K562 (cell line): Measurements from ENCODE around the gene CHST15. TPM values are rescaled to one million over a fixed set of nuclear protein-coding genes. Genes with fewer than 3 reads are reported as not detected.

Experiments used
- CBX3 ChIP-seq, 2 experiments: IDR thresholded peaks; 1 replicate in 1 of 2; 2 replicates in 1 of 2; pipeline ENCODE4 v1.6.1; 2012; ENCODE audit warnings: inconsistent platforms in 2 of 2, low read length in 2 of 2, borderline replicate concordance in 1 of 2, control low read depth in 1 of 2
- CEBPG ChIP-seq, 3 experiments: fragments of 200-800 bp in 1 of 3; sonication (Bioruptor generic) in 1 of 3; sonication (generic) in 1 of 3; formaldehyde crosslinking in 1 of 3; IDR thresholded peaks in 2 of 3; conservative IDR thresholded peaks in 1 of 3; 2 replicates each; pipeline versions ENCODE4 v1.6.1 to v1.8.0; 2016 to 2022; ENCODE audit warnings: missing compliant biosample characterization in 2 of 3, missing genetic modification characterization in 2 of 3, mild to moderate bottlenecking in 1 of 3, missing genetic modification reagents in 1 of 3
- CHCHD3 ChIP-seq: fragments of 250-450 bp; sonication (Bioruptor Pico); IDR thresholded peaks from 2 replicates; pipeline ENCODE4 v2.1.2; 2022; ENCODE audit warnings: mild to moderate bottlenecking
- PPARD ChIP-seq: fragments of 250-450 bp; sonication (Bioruptor Pico); IDR thresholded peaks from 2 replicates; pipeline ENCODE4 v1.8.0; 2022; ENCODE audit warnings: inconsistent platforms, mild to moderate bottlenecking, moderate library complexity
- RBM14 ChIP-seq: fragments of 200-400 bp; formaldehyde crosslinking; IDR thresholded peaks from 2 replicates; pipeline ENCODE4 v1.6.1; 2018; ENCODE audit warnings: low read depth, mild to moderate bottlenecking, low read length, moderate library complexity, borderline replicate concordance; ENCODE audit not compliant: insufficient read depth
- RNF2 ChIP-seq: sonication (generic); IDR thresholded peaks from 2 replicates; pipeline ENCODE4 v1.6.1; 2016
- SIRT6 ChIP-seq: IDR thresholded peaks from one replicate; pipeline ENCODE4 v1.6.1; 2012; ENCODE audit warnings: low read depth, mild to moderate bottlenecking, control low read depth, inconsistent platforms, low read length, moderate library complexity
- VEZF1 ChIP-seq: fragments of 200-800 bp; sonication (Bioruptor generic); IDR thresholded peaks from 2 replicates; pipeline ENCODE4 v1.6.1; 2017; ENCODE audit warnings: missing genetic modification characterization, missing compliant biosample characterization
- ZFP36 ChIP-seq: fragments of 150-350 bp; IDR thresholded peaks from 2 replicates; pipeline ENCODE4 v1.6.1; 2018; ENCODE audit warnings: low read length, low read depth; ENCODE audit not compliant: partially characterized antibody
- ZNF318 ChIP-seq, 2 experiments: fragments of 450-650 bp; IDR thresholded peaks; 2 replicates each; pipeline ENCODE4 v1.6.1; 2016; ENCODE audit warnings: mild to moderate bottlenecking in 2 of 2, borderline replicate concordance in 1 of 2, low read depth in 1 of 2, moderate library complexity in 1 of 2
- ZNF408 ChIP-seq: fragments of 250-450 bp; sonication (Bioruptor Pico); IDR thresholded peaks from 2 replicates; pipeline ENCODE4 v1.4.0; 2020; ENCODE audit warnings: low read depth, mild to moderate bottlenecking, moderate library complexity
- polyA plus RNA-seq, 8 experiments: library from polyadenylated mRNA; depleted of rRNA in 4 of 8; stranded (reverse) in 5 of 8; unstranded in 3 of 8; fragments of >200 nt; fragmentation: Nextera tagmentation in 2 of 8; fragmentation: Illumina TruSeq in 1 of 8; extraction: Ambion mirVana in 2 of 8; extraction: Trizol in 1 of 8; gene quantifications; 2 replicates each; pipeline versions ENCODE4 v1.2.1 to v1.2.3, GENCODE V29; 2011 to 2014; ENCODE audit warnings: inconsistent platforms in 1 of 8, missing spikeins in 1 of 8
- total RNA-seq, 7 experiments: library from RNA; depleted of rRNA in 6 of 7; stranded (reverse); fragments of >200 nt in 6 of 7; fragmentation: Illumina TruSeq in 2 of 7; extraction: Trizol in 2 of 7; gene quantifications; 2 replicates each; pipeline versions ENCODE4 v1.2.1 to v1.2.3, GENCODE V29; 2011 to 2021; ENCODE audit warnings: low replicate concordance in 1 of 7

Gene CHST15
- total and polyA plus RNA-seq, 9 of the 15 experiments (the other 6 are each of a cell fraction or from before 2014, with no cell fraction given): 0.04 to 0.16 (median 0.08) TPM

- TF ChIP-seq CEBPG (CRISPR knock-in tag; IDR thresholded peaks at IDR 0.05) (no peak), CEBPG (tag; conservative IDR thresholded peaks at IDR 0.05 in 1 of 2, IDR thresholded peaks at IDR 0.05 in 1 of 2) (no peak), ZNF318 (IDR thresholded peaks at IDR 0.05; ENCODE audit: borderline replicate concordance in 1 of 2, low read depth in 1 of 2) (no peak), VEZF1 (CRISPR knock-in tag) (no peak), CHCHD3 (no peak), CBX3 (IDR thresholded peaks at IDR 0.05; ENCODE audit: borderline replicate concordance in 1 of 2, low read length in 2 of 2) (no peak), ZNF408 (no peak), PPARD (CRISPR knock-in tag) (no peak), SIRT6 (no peak), RBM14 (no peak), RNF2 (no peak), ZFP36 (no peak)
- TF ChIP-seq, all 486 proteins: peak for 0
These were observed 2.7 kb downstream of the CHST15 start (continued) for GRCh38 chr10:124090601-124091209.
